Small intestine (tissue), 7 donors: ENCODE data around the gene PRKCD. TPM values are rescaled to one million over a fixed set of nuclear protein-coding genes. Genes with fewer than 3 reads are reported as not detected.

Experiments used
- DNase-seq, 2 donors: peaks; one replicate each; pipeline versions ENCODE4 v3.0.0 to v3.0.0-alpha.2; 2013
- FAIRE-seq: peaks from 2 replicates; lab custom pipeline; 2012; peaks lifted over from hg19 to GRCh38; lab: Jason Lieb, UNC
- H3K27ac ChIP-seq, 3 donors: one replicate each; pipeline ENCODE4 v1.5.1; 2013; ENCODE audit warnings: low read length in 2 of 3, mild to moderate bottlenecking in 2 of 3, control low read depth in 1 of 3, inconsistent platforms in 1 of 3, low read depth in 1 of 3, moderate library complexity in 1 of 3
- H3K27me3 ChIP-seq, 3 donors: one replicate each; pipeline ENCODE4 v1.6.1; 2013; ENCODE audit warnings: low read length in 3 of 3, inconsistent platforms in 1 of 3; ENCODE audit not compliant: control insufficient read depth in 3 of 3, insufficient read depth in 3 of 3
- H3K36me3 ChIP-seq, 3 donors: one replicate each; pipeline ENCODE4 v1.6.1; 2013; ENCODE audit warnings: low read length in 3 of 3, inconsistent platforms in 1 of 3, low read depth in 1 of 3, mild to moderate bottlenecking in 1 of 3, moderate library complexity in 1 of 3; ENCODE audit not compliant: control insufficient read depth in 3 of 3, insufficient read depth in 2 of 3
- H3K4me1 ChIP-seq, 3 donors: one replicate each; pipeline ENCODE4 v1.6.1; 2013; ENCODE audit warnings: low read length in 2 of 3, inconsistent platforms in 1 of 3, low read depth in 1 of 3, mild to moderate bottlenecking in 1 of 3, moderate library complexity in 1 of 3; ENCODE audit not compliant: control insufficient read depth in 3 of 3, insufficient read depth in 2 of 3
- H3K4me3 ChIP-seq, 3 donors: one replicate each; pipeline ENCODE4 v1.5.1; 2013; ENCODE audit warnings: low read length in 3 of 3, control low read depth in 1 of 3, inconsistent platforms in 1 of 3, low read depth in 1 of 3, mild to moderate bottlenecking in 1 of 3, moderate library complexity in 1 of 3
- H3K9me3 ChIP-seq, 2 donors: one replicate each; pipeline ENCODE4 v1.6.1; 2013; ENCODE audit warnings: low read depth in 1 of 2, low read length in 1 of 2; ENCODE audit not compliant: control insufficient read depth in 2 of 2, insufficient read depth in 1 of 2
- WGBS, 3 donors: extraction: QIAGEN DNeasy Blood & Tissue Kit; methylation state at CpG; one replicate each; pipeline ENCODE4 v1.1.7; 2013; 5-methylcytosine and 5-hydroxymethylcytosine counted together
- polyA plus RNA-seq, 4 donors: library from polyadenylated mRNA; stranded (reverse) in 3 of 4; unstranded in 1 of 4; fragments of 200-250 nt in 3 of 4; fragments of 120-200 nt in 1 of 4; gene quantifications; one replicate each; pipeline versions ENCODE4 v1.2.1 to v1.2.3, GENCODE V29; 2013
- donor health status: healthy with polysubstance abuse.
- donor health status: control.
- donor health status: control.
- donor health status: Bipolar disorder and iron deficiency.
- donor health status: healthy.

Gene PRKCD
- polyA plus RNA-seq, 4 donors = 28.9 to 150 (median 67.2) TPM

DNA sequence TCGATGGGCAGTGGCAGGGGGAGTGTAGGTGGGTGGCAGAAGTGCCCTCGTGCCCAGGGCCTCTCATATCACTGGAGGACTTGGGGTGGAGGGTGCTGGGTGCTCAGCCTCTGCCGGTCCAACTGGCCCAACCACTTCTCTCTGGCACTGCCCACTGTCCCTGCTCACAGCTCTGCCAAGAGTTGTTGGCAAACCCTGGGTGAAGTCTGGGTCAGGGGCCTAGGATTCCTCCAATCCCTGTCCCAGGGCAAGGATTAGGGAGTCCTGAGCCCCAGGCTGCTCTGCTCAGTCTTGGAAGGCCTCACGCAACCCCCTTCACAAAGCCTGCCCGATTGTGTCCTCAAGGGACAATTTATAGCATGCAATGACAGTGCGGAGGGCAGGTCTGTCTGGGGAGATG is 5.2 kb upstream of the PRKCD start:
- H3K27ac ChIP-seq = peak overlapping the region; percentile 6 to 35 (median 7)
- no peak for FAIRE-seq
- no peaks in the 10 kb centered on the region for H3K9me3 ChIP-seq
- H3K27me3 ChIP-seq = peaks cover 0 to 5% (median 0%) of the 10 kb centered on the region in 3 donors
- peaks cover 7 to 58% (median 26%) of the 10 kb centered on the region in 3 donors for H3K4me1 ChIP-seq
- H3K36me3 ChIP-seq = no peaks in the 10 kb centered on the region
- WGBS, 3 donors = 12 to 55% (median 30%) methylated on average over 6 of the region's 6 CpGs
- peak; percentile 51 to 82 for DNase-seq
- H3K4me3 ChIP-seq = no peak overlapping the region

DNA sequence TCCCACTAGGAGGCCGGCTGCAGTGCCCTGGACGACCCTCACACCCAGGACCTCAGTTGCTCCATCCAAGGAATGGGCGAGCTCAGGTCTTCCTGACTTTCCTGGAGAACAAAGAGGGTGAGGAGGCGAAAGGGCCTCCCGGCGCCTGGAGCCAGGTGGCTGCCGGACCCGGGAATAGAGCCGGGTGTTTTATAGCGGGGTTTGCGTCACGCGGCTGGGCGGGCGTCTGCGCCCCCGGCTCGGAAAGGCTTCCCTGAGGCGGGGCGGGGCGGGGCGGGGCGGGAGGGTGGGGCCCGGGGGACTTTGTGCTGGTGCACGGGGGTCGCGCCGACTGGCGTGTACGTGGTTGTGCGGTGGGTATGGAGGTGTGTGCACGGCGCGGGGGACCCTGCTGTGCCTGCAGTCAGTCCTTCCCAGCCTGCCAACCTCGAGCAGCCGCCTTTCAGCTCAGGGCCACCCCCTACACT is 4.6 kb upstream of the PRKCD start:
- H3K27ac ChIP-seq = peak overlapping the region; percentile 42 to 72 (median 56)
- 4 to 10% (median 8%) methylated on average over 13 to 36 of the region's 36 CpGs for WGBS, 3 donors
- H3K4me3 ChIP-seq = peak overlapping the region in 1 of 3 donors; percentile 14
- FAIRE-seq (no peak), DNase-seq (peak; percentile 73 to 84)
- peaks cover 7 to 58% (median 23%) of the 10 kb centered on the region in 3 donors for H3K4me1 ChIP-seq
- peaks cover 0 to 5% (median 0%) of the 10 kb centered on the region in 3 donors for H3K27me3 ChIP-seq
- H3K36me3 ChIP-seq = no peaks in the 10 kb centered on the region
- H3K9me3 ChIP-seq = no peaks in the 10 kb centered on the region

DNA sequence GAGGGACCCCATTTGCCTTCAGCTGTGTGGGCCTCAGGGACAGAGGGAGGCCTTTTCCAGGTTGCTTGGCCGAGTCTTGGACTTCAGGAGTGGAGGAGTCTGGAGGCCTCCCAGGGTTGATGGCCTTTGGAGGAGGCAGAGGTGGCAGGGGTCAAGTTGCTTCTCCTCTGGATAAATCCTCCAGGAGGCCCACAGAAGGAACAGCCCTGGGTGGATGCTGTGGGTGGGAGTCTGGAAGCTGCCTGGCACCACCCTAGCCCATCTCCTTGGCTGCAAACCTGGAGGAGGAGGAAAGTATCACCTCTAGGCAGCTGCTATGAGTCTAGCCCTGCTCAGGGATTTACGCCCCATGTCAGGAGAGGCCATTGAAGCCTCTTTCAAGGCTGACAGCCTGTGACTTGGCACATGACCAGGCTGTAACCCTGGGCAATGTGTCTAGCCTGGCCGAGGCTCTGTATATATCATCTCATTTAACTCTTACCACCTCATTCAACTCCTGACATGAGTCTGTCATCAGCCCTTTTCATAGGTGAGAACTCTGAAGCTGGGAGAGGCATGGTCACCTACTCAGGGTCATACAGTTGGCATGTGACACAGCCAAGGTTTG is 2.9 kb upstream of the PRKCD start:
- Histone ChIP-seq H3K36me3 (no peaks in the 10 kb centered on the region), H3K4me1 (peaks cover 7 to 62% (median 14%) of the 10 kb centered on the region in 3 donors), H3K27ac (peak overlapping the region; percentile 45 to 96 (median 92)), H3K9me3 (no peaks in the 10 kb centered on the region), H3K4me3 (no peak overlapping the region), H3K27me3 (peaks cover 0 to 5% (median 0%) of the 10 kb centered on the region in 3 donors)
- DNase-seq (peak in 1 of 2 donors; percentile 17), FAIRE-seq (no peak)
- WGBS, 3 donors = 53 to 65% (median 58%) methylated on average over 3 of the region's 3 CpGs

DNA sequence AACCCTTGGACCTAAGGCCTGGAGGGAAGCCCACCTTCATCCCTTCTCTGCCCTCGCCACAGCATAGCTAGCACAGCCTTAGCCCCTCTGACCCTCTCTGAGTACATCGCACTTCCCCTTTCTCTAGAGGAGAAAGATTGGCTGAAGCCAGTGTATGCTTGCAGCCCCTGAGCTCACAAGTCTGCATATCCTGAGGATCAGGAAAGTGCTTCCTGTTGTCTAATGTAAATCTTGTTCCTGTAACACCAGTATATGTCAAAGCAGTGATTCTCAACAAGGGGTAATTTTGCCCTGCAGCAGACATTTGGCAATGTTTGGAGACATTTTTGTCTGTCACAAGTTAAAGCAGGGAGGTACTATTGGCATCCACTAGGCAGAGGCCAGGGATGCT is 2.2 kb upstream of the PRKCD start:
- H3K36me3 ChIP-seq = peaks cover 0 to 2% (median 0%) of the 10 kb centered on the region in 3 donors
- WGBS, 3 donors = 46 to 69% (median 66%) methylated on average over 2 of the region's 2 CpGs
- DNase-seq (no peak), FAIRE-seq (no peak)
- no peaks in the 10 kb centered on the region for H3K9me3 ChIP-seq
- peaks cover 7 to 66% (median 8%) of the 10 kb centered on the region in 3 donors for H3K4me1 ChIP-seq
- peak overlapping the region; percentile 45 to 96 (median 92) for H3K27ac ChIP-seq
- H3K4me3 ChIP-seq = no peak overlapping the region
- H3K27me3 ChIP-seq = peaks cover 0 to 5% (median 0%) of the 10 kb centered on the region in 3 donors

DNA sequence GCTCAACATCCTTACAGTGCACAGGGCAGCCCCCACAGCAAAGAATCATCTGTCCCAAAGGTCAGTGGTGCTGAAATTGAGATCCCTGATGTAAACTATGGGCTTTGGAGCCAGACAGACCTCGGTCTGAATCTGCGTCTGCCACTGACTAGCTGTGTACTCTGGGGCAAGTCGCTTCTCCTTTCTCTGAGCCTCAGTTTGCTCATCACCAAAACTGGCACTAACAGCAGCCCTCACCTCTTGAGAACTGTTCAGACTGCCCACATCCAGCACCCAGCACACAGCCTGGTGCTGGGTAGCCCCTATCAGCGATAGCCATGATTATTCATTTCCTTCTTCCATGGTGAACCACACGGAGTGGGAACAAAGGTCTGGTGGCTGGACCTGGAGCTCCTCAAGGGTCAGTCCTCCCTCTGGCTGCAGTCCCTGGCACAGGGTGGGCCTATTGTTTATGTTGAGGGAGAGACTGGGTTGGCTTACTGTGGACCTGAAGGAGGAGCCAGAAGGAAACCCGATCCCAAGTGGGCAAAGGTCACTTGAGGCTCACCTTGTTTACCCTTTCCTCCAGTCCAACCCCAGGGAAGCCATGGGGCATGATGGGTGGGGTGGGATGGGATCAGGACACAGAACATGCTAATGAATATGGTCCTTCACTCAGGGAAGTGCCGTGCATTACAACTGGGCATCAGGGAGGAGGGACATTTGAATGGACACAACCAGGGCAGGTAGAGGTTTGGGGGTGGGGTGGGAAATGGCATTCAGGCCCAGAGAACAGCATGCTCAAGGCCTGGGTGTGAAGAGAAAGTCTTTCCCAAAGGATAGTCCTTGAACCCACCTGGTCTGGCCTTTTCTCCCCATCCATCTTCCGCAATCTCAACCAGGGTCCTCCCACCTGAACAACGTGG is 1.6 kb upstream of the PRKCD start:
- H3K4me1 ChIP-seq = peaks cover 7 to 71% (median 7%) of the 10 kb centered on the region in 3 donors
- H3K27ac ChIP-seq = peak overlapping the region; percentile 92 to 97 (median 96)
- no peak overlapping the region for H3K4me3 ChIP-seq
- DNase-seq (peak; percentile 98 to 99), FAIRE-seq (no peak)
- H3K9me3 ChIP-seq = no peaks in the 10 kb centered on the region
- H3K27me3 ChIP-seq = peaks cover 0 to 5% (median 0%) of the 10 kb centered on the region in 3 donors
- 12 to 47% (median 44%) methylated on average over 9 of the region's 9 CpGs for WGBS, 3 donors
- peaks cover 0 to 8% (median 0%) of the 10 kb centered on the region in 3 donors for H3K36me3 ChIP-seq

DNA sequence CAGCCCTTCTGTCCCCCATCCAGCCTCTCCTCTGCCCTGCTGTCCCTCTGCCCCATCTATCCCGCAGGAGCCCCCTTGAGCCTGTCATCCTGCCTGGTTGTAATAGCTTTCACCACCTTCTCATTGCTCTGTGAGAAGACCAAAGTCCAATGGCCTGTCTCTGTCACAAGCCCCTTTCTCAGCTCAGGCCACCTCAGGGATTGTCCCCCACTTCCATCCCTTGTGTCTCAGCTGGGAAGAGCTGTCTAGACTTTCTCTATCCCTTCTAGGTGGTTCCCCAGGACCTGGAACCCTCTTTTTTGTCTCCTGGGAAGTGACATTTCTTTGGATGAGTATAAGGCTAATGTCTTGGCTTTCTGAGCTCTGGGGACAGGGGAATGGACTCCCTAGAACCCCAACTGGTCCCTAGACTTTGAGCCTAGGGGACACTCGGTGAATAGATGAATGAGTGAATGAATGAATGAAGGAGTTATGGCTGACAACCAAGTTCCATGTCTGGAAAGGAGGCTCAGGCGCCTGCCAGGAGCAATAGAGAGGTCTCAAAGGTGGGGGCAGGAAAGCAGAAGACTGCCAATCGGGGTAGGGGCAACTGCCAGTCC is 849 bp upstream of the PRKCD start:
- WGBS, 3 donors = 21 to 27% (median 24%) methylated on average over 4 of the region's 4 CpGs
- Histone ChIP-seq H3K27ac (peak overlapping the region; percentile 92 to 97 (median 96)), H3K9me3 (no peaks in the 10 kb centered on the region), H3K4me1 (peaks cover 7 to 72% (median 7%) of the 10 kb centered on the region in 3 donors), H3K27me3 (peaks cover 0 to 5% (median 0%) of the 10 kb centered on the region in 3 donors), H3K36me3 (peaks cover 0 to 16% (median 0%) of the 10 kb centered on the region in 3 donors), H3K4me3 (peak overlapping the region; percentile 53 to 91 (median 84))
- FAIRE-seq (no peak), DNase-seq (peak in 1 of 2 donors; percentile 56)

DNA sequence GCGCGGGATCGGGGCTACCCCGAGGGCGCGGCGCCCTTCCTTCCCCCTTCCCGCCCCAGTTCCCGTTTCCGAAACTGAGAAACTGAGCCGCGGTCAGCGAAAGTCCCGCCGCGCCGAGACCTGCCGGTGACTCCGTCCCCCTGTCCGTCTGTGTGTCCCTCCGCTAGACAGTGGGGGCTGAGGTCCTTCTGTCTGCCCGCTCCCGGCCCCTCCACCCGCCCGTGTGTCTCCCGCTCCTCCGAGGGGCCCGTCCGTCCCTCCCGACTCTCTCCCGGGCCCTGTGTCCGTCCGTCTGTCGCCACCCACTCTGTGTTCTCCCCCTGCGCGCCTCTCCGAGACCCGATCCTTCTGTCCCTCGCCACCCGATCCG is 426 bp downstream of the PRKCD start:
- Histone ChIP-seq H3K27me3 (no peaks in the 10 kb centered on the region), H3K4me3 (peak overlapping the region; percentile 84 to 99 (median 91)), H3K9me3 (no peaks in the 10 kb centered on the region), H3K27ac (peak overlapping the region; percentile 85 to 99 (median 95)), H3K36me3 (peaks cover 0 to 29% (median 3%) of the 10 kb centered on the region in 3 donors), H3K4me1 (peaks cover 5 to 71% (median 7%) of the 10 kb centered on the region in 3 donors)
- DNase-seq = peak in 1 of 2 donors; percentile 51
- FAIRE-seq = no peak
- WGBS, 3 donors = 0 to 1% (median 0%) methylated on average over 18 to 41 of the region's 41 CpGs
